Measurements from ENCODE around the gene SPAG16.

Gene SPAG16

DNA sequence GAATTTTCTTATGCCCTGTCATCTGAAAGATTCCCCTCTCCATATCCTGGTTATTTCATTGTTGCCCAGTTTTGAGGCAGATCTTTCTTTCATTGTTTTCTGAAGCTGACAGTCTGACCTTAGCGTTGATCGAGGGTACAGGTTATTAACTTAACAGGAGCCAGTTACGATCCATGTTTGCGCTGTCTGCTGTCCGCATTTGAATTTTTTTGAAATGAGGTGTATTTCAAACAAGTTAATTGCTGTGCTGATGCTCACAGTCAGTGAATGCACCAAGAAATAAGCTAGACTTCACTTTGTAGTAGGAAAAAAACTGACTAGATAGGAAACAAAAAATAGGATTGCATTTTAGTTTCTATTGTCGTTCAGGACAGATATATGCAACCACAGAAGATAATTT is 34.8 kb upstream of the SPAG16 start:
- H3K4me3 ChIP-seq (ENCODE audit: low read depth, low read length), result no peak overlapping the region
- TF ChIP-seq, protein P1, sequence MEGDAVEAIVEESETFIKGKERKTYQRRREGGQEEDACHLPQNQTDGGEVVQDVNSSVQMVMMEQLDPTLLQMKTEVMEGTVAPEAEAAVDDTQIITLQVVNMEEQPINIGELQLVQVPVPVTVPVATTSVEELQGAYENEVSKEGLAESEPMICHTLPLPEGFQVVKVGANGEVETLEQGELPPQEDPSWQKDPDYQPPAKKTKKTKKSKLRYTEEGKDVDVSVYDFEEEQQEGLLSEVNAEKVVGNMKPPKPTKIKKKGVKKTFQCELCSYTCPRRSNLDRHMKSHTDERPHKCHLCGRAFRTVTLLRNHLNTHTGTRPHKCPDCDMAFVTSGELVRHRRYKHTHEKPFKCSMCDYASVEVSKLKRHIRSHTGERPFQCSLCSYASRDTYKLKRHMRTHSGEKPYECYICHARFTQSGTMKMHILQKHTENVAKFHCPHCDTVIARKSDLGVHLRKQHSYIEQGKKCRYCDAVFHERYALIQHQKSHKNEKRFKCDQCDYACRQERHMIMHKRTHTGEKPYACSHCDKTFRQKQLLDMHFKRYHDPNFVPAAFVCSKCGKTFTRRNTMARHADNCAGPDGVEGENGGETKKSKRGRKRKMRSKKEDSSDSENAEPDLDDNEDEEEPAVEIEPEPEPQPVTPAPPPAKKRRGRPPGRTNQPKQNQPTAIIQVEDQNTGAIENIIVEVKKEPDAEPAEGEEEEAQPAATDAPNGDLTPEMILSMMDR (IDR thresholded peaks at IDR 0.05; ENCODE audit: control insufficient read depth, extremely low read depth, insufficient read depth), result no peak
- no peak for DNase-seq (ENCODE audit: low read depth)

DNA sequence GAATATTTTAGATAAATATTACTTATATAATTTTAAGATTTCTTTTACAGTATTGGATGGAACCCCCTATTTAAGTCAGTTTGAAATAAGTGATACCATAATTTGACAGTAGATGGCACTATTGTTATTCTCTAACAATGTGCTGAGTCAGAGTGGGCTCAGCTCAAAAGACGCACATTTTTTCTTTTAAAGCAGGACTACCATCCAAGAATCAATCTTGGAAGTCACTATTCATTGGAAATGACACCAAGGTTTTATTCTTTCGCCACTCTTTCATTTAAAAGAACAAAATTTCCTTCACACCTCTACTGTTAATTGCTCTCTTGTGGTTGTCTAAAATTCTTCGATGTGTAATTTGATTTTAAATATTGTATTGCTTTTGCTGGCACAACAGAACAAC is 32.6 kb upstream of the SPAG16 start:
- no peak overlapping the region for H3K4me3 ChIP-seq (ENCODE audit: low read depth, low read length)
- DNase-seq (ENCODE audit: low read depth), result no peak
- TF ChIP-seq, protein P1 (IDR thresholded peaks at IDR 0.05; ENCODE audit: control insufficient read depth, extremely low read depth, insufficient read depth), result peak; percentile 58

GRCh38 chr2:213252206-213252605 is 32.1 kb upstream of the SPAG16 start:
- TF ChIP-seq, protein P1 (IDR thresholded peaks at IDR 0.05; ENCODE audit: control insufficient read depth, extremely low read depth, insufficient read depth), result no peak
- H3K4me3 ChIP-seq (ENCODE audit: low read depth, low read length), result no peak overlapping the region
- no peak for DNase-seq (ENCODE audit: low read depth)

- H3K4me3 ChIP-seq (ENCODE audit: low read depth, low read length), result no peak overlapping the region
- DNase-seq (ENCODE audit: low read depth), result peak; percentile 60
Observed at GRCh38 chr2:213253162-213253561, 31.1 kb upstream of the SPAG16 start.

GRCh38 chr2:213259266-213259665 is 25.0 kb upstream of the SPAG16 start:
- no peak overlapping the region for H3K4me3 ChIP-seq (ENCODE audit: low read depth, low read length)
- DNase-seq (ENCODE audit: low read depth), result no peak
- TF ChIP-seq, protein P1 (IDR thresholded peaks at IDR 0.05; ENCODE audit: control insufficient read depth, extremely low read depth, insufficient read depth), result no peak

More at GRCh38 chr2:213253162-213253561, 31.1 kb upstream of the SPAG16 start:
- TF ChIP-seq, protein P1 (IDR thresholded peaks at IDR 0.05; ENCODE audit: control insufficient read depth, extremely low read depth, insufficient read depth), result no peak

- TF ChIP-seq, protein P1 (IDR thresholded peaks at IDR 0.05; ENCODE audit: control insufficient read depth, extremely low read depth, insufficient read depth), result no peak
- DNase-seq (ENCODE audit: low read depth), result no peak
- no peak overlapping the region for H3K4me3 ChIP-seq (ENCODE audit: low read depth, low read length)
Observed at GRCh38 chr2:213261237-213261636, 23.0 kb upstream of the SPAG16 start.

GRCh38 chr2:213261715-213262114 is 22.5 kb upstream of the SPAG16 start:
- TF ChIP-seq, protein P1 (IDR thresholded peaks at IDR 0.05; ENCODE audit: control insufficient read depth, extremely low read depth, insufficient read depth), result no peak
- DNase-seq (ENCODE audit: low read depth), result no peak
- H3K4me3 ChIP-seq (ENCODE audit: low read depth, low read length), result no peak overlapping the region

Measured in LNCaP clone FGC (cell line).